ENCODE data around the gene ASB18.

The ASB18 gene

GRCh38 chr2:236155406-236155805, 108.8 kb downstream of the ASB18 start:
- no peak for DNase-seq (ENCODE audit: low read depth)
- no peak for TF ChIP-seq CTCF (IDR thresholded peaks at IDR 0.05; ENCODE audit: control insufficient read depth, insufficient read depth, low read depth, low read length, missing control alignments)
- no peak overlapping the region for H3K4me3 ChIP-seq (ENCODE audit: control insufficient read depth, low read depth, low read length)

- H3K4me3 ChIP-seq (ENCODE audit: control insufficient read depth, low read depth, low read length) = no peak overlapping the region
- TF ChIP-seq CTCF (IDR thresholded peaks at IDR 0.05; ENCODE audit: control insufficient read depth, insufficient read depth, low read depth, low read length, missing control alignments) = no peak
- DNase-seq (ENCODE audit: low read depth) = no peak
Observed at GRCh38 chr2:236146436-236146835, 117.8 kb downstream of the ASB18 start.

DNA sequence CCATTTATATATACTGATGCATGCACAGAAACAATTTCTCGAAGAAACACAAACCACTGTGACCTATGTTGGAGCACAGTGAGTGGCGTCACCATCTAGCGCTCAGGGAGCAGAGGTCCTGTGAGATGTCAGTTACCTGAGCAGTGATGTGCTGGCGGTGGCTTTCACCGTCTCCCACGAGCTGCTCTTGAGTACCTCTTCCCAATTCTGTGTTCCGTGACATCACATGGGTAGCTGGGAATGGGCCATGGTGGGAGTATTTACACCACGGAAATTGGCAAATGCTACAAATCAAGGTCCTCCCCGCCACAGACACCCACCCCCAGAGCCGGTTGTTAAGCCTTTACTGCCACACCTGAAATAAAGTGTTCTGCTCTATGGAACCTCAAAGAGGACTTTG, 120.4 kb downstream of the ASB18 start:
- no peak for TF ChIP-seq CTCF (IDR thresholded peaks at IDR 0.05; ENCODE audit: control insufficient read depth, insufficient read depth, low read depth, low read length, missing control alignments)

More for the DNA sequence above, 120.4 kb downstream of the ASB18 start:
- no peak overlapping the region for H3K4me3 ChIP-seq (ENCODE audit: control insufficient read depth, low read depth, low read length)
- DNase-seq (ENCODE audit: low read depth) = no peak

Data from AG09309 (cell line).